Ovary (tissue), 9 donors: ENCODE results near the gene ERGIC2. TPM values are rescaled to one million over a fixed set of nuclear protein-coding genes. Genes with fewer than 3 reads are reported as not detected.

Experiments
- DNase-seq, 5 donors: peaks; one replicate each; pipeline ENCODE4 v3.0.0-alpha.2; 2019 to 2020
- H3K27ac ChIP-seq, 2 donors: fragments of 200-600 bp; one replicate each; pipeline versions ENCODE4 v1.5.1 to v1.8.0; 2019 to 2022
- H3K27me3 ChIP-seq: fragments of 200-600 bp; one replicate; pipeline ENCODE4 v1.8.0; 2022
- H3K36me3 ChIP-seq: fragments of 200-600 bp; sonication (generic); one replicate; pipeline ENCODE4 v1.5.1; 2019
- H3K4me1 ChIP-seq: one replicate; pipeline ENCODE4 v1.8.1; 2013; ENCODE audit warnings: mild to moderate bottlenecking, moderate library complexity; ENCODE audit not compliant: insufficient read depth
- H3K4me3 ChIP-seq: fragments of 200-600 bp; sonication (generic); one replicate; pipeline ENCODE4 v1.5.1; 2017
- H3K9me3 ChIP-seq, 2 donors: fragments of 200-600 bp in 1 of 2; sonication (generic) in 1 of 2; one replicate each; pipeline versions ENCODE4 v1.5.1 to v1.8.1; 2013 to 2019; ENCODE audit warnings: mild to moderate bottlenecking in 1 of 2, moderate library complexity in 1 of 2
- CTCF ChIP-seq, 3 donors: fragments of 450-650 bp in 2 of 3; fragments of 200-600 bp in 1 of 3; IDR thresholded peaks; one replicate each; pipeline versions ENCODE4 v1.5.1 to v1.8.0; 2016 to 2022; ENCODE audit warnings: antibody characterized with exemption in 3 of 3, mild to moderate bottlenecking in 1 of 3
- EP300 ChIP-seq: sonication (generic); formaldehyde crosslinking; IDR thresholded peaks from one replicate; pipeline ENCODE4 v1.6.1; 2017; ENCODE audit warnings: antibody characterized with exemption
- POLR2A ChIP-seq: fragments of 450-650 bp; IDR thresholded peaks from one replicate; pipeline ENCODE4 v1.6.1; 2017; ENCODE audit warnings: antibody characterized with exemption, mild to moderate bottlenecking, moderate library complexity
- WGBS, 3 donors: extraction: QIAGEN DNeasy Blood & Tissue Kit in 1 of 3; methylation state at CpG; one replicate each; pipeline versions ENCODE4 v1.1.5 to v1.1.7; 2013 to 2017; 5-methylcytosine and 5-hydroxymethylcytosine counted together
- intact Hi-C, 4 donors: fragments of 100-400 bp; cut with DNase I; formaldehyde crosslinking; loops; one replicate each; pipeline versions ENCODE4 v1.11.0 to v1.15.1; 2022 to 2023
- polyA plus RNA-seq, 2 donors: library from polyadenylated mRNA; stranded (reverse); fragments of 200-250 nt in 1 of 2; fragments of 350-450 nt in 1 of 2; fragmentation: Illumina TruSeq in 1 of 2; extraction: RNeasy Lipid Tissue Mini Kit (QIAGEN cat#74804) in 1 of 2; gene quantifications; one replicate each; pipeline ENCODE4 v1.2.3, GENCODE V29; 2013 to 2014
- total RNA-seq, 7 donors: library from RNA; depleted of rRNA in 2 of 7; stranded (reverse); fragments of >200 nt in 2 of 7; fragmentation: NEBNext Ultra II Directional in 3 of 7; extraction: Animal tissue kit (Norgen Biotek cat#: 25700) in 3 of 7; gene quantifications; one replicate each; pipeline versions ENCODE4 v1.1.0 to v1.2.4, GENCODE V29; 2016 to 2023
- donor health status: DM: no; HTN: no; CAD: no; lungs with moderate emphysema.
- donor health status: DM: no; HTN: no; CAD: no.
- donor health status: Bipolar disorder and iron deficiency.
- donor health status: DM: yes; HTN: yes; CAD: no.
- donor health status: DM: no; HTN: no; CAD: no.
- donor health status: DM: yes; HTN: yes; CAD: no.

ERGIC2 gene
- total and polyA plus RNA-seq, 9 donors, result 21.3 to 75.1 (median 53.6) TPM

- intact Hi-C loops, result no loop called here
- TF ChIP-seq EP300 (no peak), POLR2A (no peak), CTCF (IDR thresholded peaks at IDR 0.05) (no peak)
Observed at GRCh38 chr12:29287622-29288021, 93.3 kb downstream of the ERGIC2 start.

More at GRCh38 chr12:29287622-29288021, 93.3 kb downstream of the ERGIC2 start:
- Histone ChIP-seq H3K36me3 (no peaks in the 10 kb centered on the region), H3K4me1 (no peaks in the 10 kb centered on the region), H3K27ac (no peak overlapping the region), H3K9me3 (no peaks in the 10 kb centered on the region), H3K4me3 (no peak overlapping the region), H3K27me3 (no peaks in the 10 kb centered on the region)
- no peak for DNase-seq
- 52 to 67% (median 59%) methylated on average over 1 of the region's 1 CpG for WGBS, 3 donors

Other genes with a start within 250 kb of the ERGIC2 start
- 1 to 10 TPM in 5 of 7 donors, under 1 TPM in 2; 0.86 to 3.7 (median 1.5) TPM for gene FAR2, start 231.9 kb downstream of the ERGIC2 start, total RNA-seq
- gene FAR2, start 231.9 kb downstream of the ERGIC2 start, polyA plus RNA-seq, result 1 to 10 TPM in 1 of 2 donors, under 1 TPM in 1; 0.41 to 5.3 TPM
- under 1 TPM in 4 of 7 donors, not detected in 3; 0.10 to 0.48 (median 0.19) TPM for gene OVCH1, start 116.5 kb upstream of the ERGIC2 start, total RNA-seq
- gene OVCH1, start 116.5 kb upstream of the ERGIC2 start, polyA plus RNA-seq, result under 1 TPM in 1 of 2 donors, not detected in 1; 0.21 TPM